SK-N-SH (cell line): ENCODE results near the gene MEGF6. TPM values are rescaled to one million over a fixed set of nuclear protein-coding genes. Genes with fewer than 3 reads are reported as not detected.

ENCODE experiments used
- CTCF ChIA-PET: fragments of 300-600, 350-600 bp; formaldehyde crosslinking; extraction: SDS; loops from one replicate; lab custom pipeline; 2021; lab: Yijun Ruan, JAX
- POLR2A ChIA-PET: fragments of 350-600 bp; sonication (Branson Sonifier 250); formaldehyde crosslinking; extraction: SDS; loops from one replicate; lab custom pipeline; 2020; ENCODE audit warnings: antibody characterized with exemption, inconsistent platforms; lab: Yijun Ruan, JAX
- DNase-seq: peaks from one replicate; pipeline ENCODE4 v3.0.0; 2012
- H2AFZ ChIP-seq: fragments of 200-600 bp; sonication (generic); 2 replicates; pipeline ENCODE4 v1.8.1; 2016; ENCODE audit warnings: antibody characterized with exemption, mild to moderate bottlenecking, low read depth
- H3F3A ChIP-seq: fragments of 200-600 bp; sonication (generic); replicated peaks from 2 replicates; pipeline ENCODE3; 2016; ENCODE audit warnings: antibody characterized with exemption, mild to moderate bottlenecking; ENCODE audit not compliant: insufficient read depth
- H3K27ac ChIP-seq, 2 experiments: fragments of 200-500 bp in 1 of 2; fragments of 200-600 bp in 1 of 2; sonication (Bioruptor generic) in 1 of 2; sonication (generic), shearing (Covaris generic) in 1 of 2; 2 replicates each; pipeline versions ENCODE4 v1.5.1 to v1.6.1; 2014 to 2016; ENCODE audit warnings: low read depth in 2 of 2, inconsistent platforms in 1 of 2, low read length in 1 of 2, mild to moderate bottlenecking in 1 of 2, mixed read lengths in 1 of 2
- H3K27me3 ChIP-seq: fragments of 200-600 bp; sonication (generic), shearing (Covaris generic); 2 replicates; pipeline ENCODE4 v1.6.1; 2016; ENCODE audit warnings: mixed run types; ENCODE audit not compliant: insufficient read depth
- H3K36me3 ChIP-seq, 2 experiments: fragments of 200-500 bp in 1 of 2; fragments of 200-600 bp in 1 of 2; sonication (Bioruptor generic) in 1 of 2; sonication (generic) in 1 of 2; replicated peaks in 1 of 2; 2 replicates each; pipeline versions ENCODE3 to v1.5.1; 2014 to 2016; ENCODE audit warnings: low read length in 1 of 2, mild to moderate bottlenecking in 1 of 2; ENCODE audit not compliant: insufficient read depth in 2 of 2, control insufficient read depth in 1 of 2
- H3K4me1 ChIP-seq, 2 experiments: fragments of 200-500 bp in 1 of 2; fragments of 200-600 bp in 1 of 2; sonication (Bioruptor generic) in 1 of 2; sonication (generic), shearing (Covaris generic) in 1 of 2; 2 replicates each; pipeline versions ENCODE4 v1.5.1 to v1.6.1; 2014 to 2016; ENCODE audit warnings: low read depth in 1 of 2, low read length in 1 of 2, mixed run types in 1 of 2; ENCODE audit not compliant: insufficient read depth in 2 of 2, control insufficient read depth in 1 of 2
- H3K4me2 ChIP-seq: fragments of 200-600 bp; sonication (generic), shearing (Covaris generic); 2 replicates; pipeline ENCODE4 v1.6.1; 2017; ENCODE audit warnings: mixed run types
- H3K4me3 ChIP-seq, 2 experiments: fragments of 200-500 bp in 1 of 2; fragments of 200-600 bp in 1 of 2; sonication (Bioruptor generic) in 1 of 2; sonication (generic), shearing (Covaris generic) in 1 of 2; 2 replicates each; pipeline versions ENCODE4 v1.5.1 to v1.8.1; 2014 to 2016; ENCODE audit warnings: low read depth in 2 of 2, inconsistent platforms in 1 of 2, low read length in 1 of 2, mild to moderate bottlenecking in 1 of 2, mixed read lengths in 1 of 2, moderate library complexity in 1 of 2
- H3K79me2 ChIP-seq: fragments of 200-600 bp; sonication (generic); 2 replicates; pipeline ENCODE4 v1.8.1; 2017; ENCODE audit warnings: mild to moderate bottlenecking; ENCODE audit not compliant: insufficient read depth
- H3K9ac ChIP-seq: fragments of 200-600 bp; sonication (generic); 2 replicates; pipeline ENCODE4 v1.6.1; 2017; ENCODE audit warnings: mixed run types
- H3K9me2 ChIP-seq: fragments of 200-600 bp; sonication (generic); 2 replicates; pipeline ENCODE4 v1.6.1; 2017; ENCODE audit warnings: mixed run types
- H3K9me3 ChIP-seq: fragments of 200-600 bp; sonication (generic); 2 replicates; pipeline ENCODE4 v1.6.1; 2017; ENCODE audit warnings: mixed run types, mild to moderate bottlenecking, moderate library complexity
- H4K20me1 ChIP-seq: fragments of 200-600 bp; sonication (generic); 2 replicates; pipeline ENCODE4 v1.6.1; 2017; ENCODE audit warnings: mild to moderate bottlenecking, mixed run types; ENCODE audit not compliant: insufficient read depth
- CHD2 ChIP-seq: fragments of 150-350 bp; IDR thresholded peaks from 2 replicates; pipeline ENCODE4 v1.6.1; 2018; ENCODE audit warnings: low read length; ENCODE audit not compliant: partially characterized antibody
- EP300 ChIP-seq, 2 experiments: IDR thresholded peaks; 2 replicates each; pipeline versions ENCODE4 v1.4.0 to v1.6.1; 2012; ENCODE audit warnings: borderline replicate concordance in 1 of 2, low read depth in 1 of 2, low read length in 1 of 2
- FOSL2 ChIP-seq: IDR thresholded peaks from 2 replicates; pipeline ENCODE4 v1.4.0; 2012; ENCODE audit warnings: low read depth, mild to moderate bottlenecking, moderate library complexity, borderline replicate concordance
- GABPA ChIP-seq: IDR thresholded peaks from 2 replicates; pipeline ENCODE4 v1.4.0; 2012; ENCODE audit warnings: low read depth, mild to moderate bottlenecking
- JUND ChIP-seq: IDR thresholded peaks from 2 replicates; pipeline ENCODE4 v1.4.0; 2012
- MEF2A ChIP-seq: IDR thresholded peaks from 2 replicates; pipeline ENCODE4 v1.4.0; 2012; ENCODE audit warnings: low read depth, borderline replicate concordance
- POLR2AphosphoS5 ChIP-seq: IDR thresholded peaks from 2 replicates; pipeline ENCODE4 v1.6.1; 2012; ENCODE audit warnings: low read depth, low read length
- RAD21 ChIP-seq: IDR thresholded peaks from 2 replicates; pipeline ENCODE4 v1.6.1; 2012; ENCODE audit warnings: mild to moderate bottlenecking, low read length
- RXRA ChIP-seq: IDR thresholded peaks from 2 replicates; pipeline ENCODE4 v1.4.0; 2012; ENCODE audit warnings: low read depth, mild to moderate bottlenecking, borderline replicate concordance
- SMC3 ChIP-seq: IDR thresholded peaks from 2 replicates; pipeline ENCODE4 v1.6.1; 2012; ENCODE audit warnings: low read depth, low read length, improper control_type of control experiment
- TAF1 ChIP-seq: IDR thresholded peaks from 2 replicates; pipeline ENCODE4 v1.6.1; 2012; ENCODE audit warnings: low read depth, mild to moderate bottlenecking, low read length, moderate library complexity, borderline replicate concordance
- TCF12 ChIP-seq: IDR thresholded peaks from 2 replicates; pipeline ENCODE4 v1.4.0; 2012
- WGBS: methylation state at CpG from one replicate; pipeline ENCODE4 v1.1.6; 2017; ENCODE audit warnings: low lambda C conversion rate; 5-methylcytosine and 5-hydroxymethylcytosine counted together
- polyA plus RNA-seq, 3 experiments: library from polyadenylated mRNA; depleted of rRNA; stranded (reverse); fragments of >200 nt; gene quantifications; 2 replicates each; pipeline ENCODE4 v1.2.3, GENCODE V29; 2012
- TF ChIP-seq, protein P1 (sequence below): IDR thresholded peaks from 2 replicates; pipeline ENCODE4 v1.6.1; 2012; ENCODE audit warnings: mild to moderate bottlenecking, low read depth, low read length, moderate library complexity
- TF ChIP-seq, protein P2 (sequence below): IDR thresholded peaks from 2 replicates; pipeline ENCODE4 v1.4.0; 2012; ENCODE audit warnings: low read depth

The MEGF6 gene
- polyA plus RNA-seq, 1 of the 3 experiments (the other 2 are of a cell fraction), result 7.6 TPM

DNA sequence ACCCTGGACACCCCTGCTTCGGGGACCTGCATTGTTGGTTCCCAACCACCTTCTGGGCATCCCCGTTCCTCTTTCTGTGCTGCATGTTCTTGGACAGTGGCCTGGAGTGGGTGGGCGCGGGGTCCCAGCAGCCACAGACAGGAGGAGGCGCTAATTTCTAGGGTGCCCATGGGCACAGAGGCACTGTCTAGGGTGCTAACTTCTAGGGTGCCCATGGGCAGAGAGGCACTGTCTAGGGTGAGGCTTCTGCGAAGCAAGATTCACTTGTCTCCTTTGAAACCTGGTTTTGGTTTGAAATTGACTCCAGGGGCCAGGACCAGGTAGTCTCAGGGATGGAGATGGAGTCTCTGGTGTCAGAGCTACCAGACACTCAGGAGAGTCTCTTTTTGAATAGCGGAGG, 815 bp upstream of the MEGF6 start (continued):
- TF ChIP-seq EP300 (IDR thresholded peaks at IDR 0.05; ENCODE audit: borderline replicate concordance in 1 of 2, low read depth in 1 of 2, low read length in 1 of 2), result no peak

DNA sequence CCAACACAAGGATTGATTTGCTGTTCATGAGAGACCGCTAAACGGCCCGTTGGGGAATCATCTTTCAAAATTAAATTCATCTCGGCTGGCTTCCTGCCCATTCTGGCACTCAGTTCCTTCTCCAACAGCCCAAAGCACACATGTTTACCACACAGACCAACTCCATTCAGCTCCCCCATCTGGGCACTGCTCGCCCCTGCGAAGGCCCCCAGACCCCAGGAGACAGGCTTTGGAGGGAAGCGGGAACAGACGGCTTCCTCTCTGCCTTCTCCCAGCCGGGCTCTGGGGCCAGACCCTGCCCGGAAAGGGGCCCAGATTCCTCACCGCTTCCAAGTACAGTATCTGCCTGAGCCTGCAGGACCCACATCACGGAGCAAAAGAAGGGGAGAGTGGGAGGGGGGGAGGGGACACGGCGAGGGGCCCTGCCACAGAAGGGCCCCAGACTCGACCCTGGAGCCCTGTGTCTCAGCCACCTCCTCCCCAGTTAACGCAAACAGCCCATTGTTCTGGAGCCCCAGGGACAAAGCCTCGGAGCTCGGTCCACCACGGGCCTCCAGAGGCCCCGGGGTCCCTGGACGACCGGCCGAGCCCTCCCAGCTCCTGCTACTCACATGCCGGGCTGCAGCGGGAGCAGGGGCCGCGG, 660 bp downstream of the MEGF6 start:
- WGBS, result 28% methylated on average over 10 of the region's 27 CpGs
- Histone ChIP-seq H3K4me3 (peak overlapping the region in 1 of 2 experiments; percentile 54; a peak in 2 of 4 replicates), H3K79me2 (no peaks in the 10 kb centered on the region), H3K27me3 (no peaks in the 10 kb centered on the region), H3K36me3 (no peaks in the 10 kb centered on the region), H3K4me1 (peaks cover 0 to 38% of the 10 kb centered on the region in 2 experiments; a peak in 2 of 4 replicates), H3K9me2 (no peaks in the 10 kb centered on the region), H2AFZ (no peak overlapping the region), H4K20me1 (no peaks in the 10 kb centered on the region), H3K9me3 (no peaks in the 10 kb centered on the region), H3K27ac (no peak overlapping the region), H3K4me2 (peak overlapping the region; percentile 74; the same call in 1 of the 2 replicates), H3F3A (no peaks in the 10 kb centered on the region), H3K9ac (no peak overlapping the region)
- DNase-seq, result peak; percentile 69
- CTCF ChIA-PET, result interaction anchor here (0.7 to 4.0 kb wide), 7 partner anchors 8 to 139 kb away, joined by 3 to 19 read pairs (median 3); no protein-coding TSS in a partner anchor
- POLR2A ChIA-PET, result no interaction called here
- TF ChIP-seq, protein P1, sequence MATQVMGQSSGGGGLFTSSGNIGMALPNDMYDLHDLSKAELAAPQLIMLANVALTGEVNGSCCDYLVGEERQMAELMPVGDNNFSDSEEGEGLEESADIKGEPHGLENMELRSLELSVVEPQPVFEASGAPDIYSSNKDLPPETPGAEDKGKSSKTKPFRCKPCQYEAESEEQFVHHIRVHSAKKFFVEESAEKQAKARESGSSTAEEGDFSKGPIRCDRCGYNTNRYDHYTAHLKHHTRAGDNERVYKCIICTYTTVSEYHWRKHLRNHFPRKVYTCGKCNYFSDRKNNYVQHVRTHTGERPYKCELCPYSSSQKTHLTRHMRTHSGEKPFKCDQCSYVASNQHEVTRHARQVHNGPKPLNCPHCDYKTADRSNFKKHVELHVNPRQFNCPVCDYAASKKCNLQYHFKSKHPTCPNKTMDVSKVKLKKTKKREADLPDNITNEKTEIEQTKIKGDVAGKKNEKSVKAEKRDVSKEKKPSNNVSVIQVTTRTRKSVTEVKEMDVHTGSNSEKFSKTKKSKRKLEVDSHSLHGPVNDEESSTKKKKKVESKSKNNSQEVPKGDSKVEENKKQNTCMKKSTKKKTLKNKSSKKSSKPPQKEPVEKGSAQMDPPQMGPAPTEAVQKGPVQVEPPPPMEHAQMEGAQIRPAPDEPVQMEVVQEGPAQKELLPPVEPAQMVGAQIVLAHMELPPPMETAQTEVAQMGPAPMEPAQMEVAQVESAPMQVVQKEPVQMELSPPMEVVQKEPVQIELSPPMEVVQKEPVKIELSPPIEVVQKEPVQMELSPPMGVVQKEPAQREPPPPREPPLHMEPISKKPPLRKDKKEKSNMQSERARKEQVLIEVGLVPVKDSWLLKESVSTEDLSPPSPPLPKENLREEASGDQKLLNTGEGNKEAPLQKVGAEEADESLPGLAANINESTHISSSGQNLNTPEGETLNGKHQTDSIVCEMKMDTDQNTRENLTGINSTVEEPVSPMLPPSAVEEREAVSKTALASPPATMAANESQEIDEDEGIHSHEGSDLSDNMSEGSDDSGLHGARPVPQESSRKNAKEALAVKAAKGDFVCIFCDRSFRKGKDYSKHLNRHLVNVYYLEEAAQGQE, result no peak
- no peak for TF ChIP-seq JUND
- no peak for TF ChIP-seq GABPA
- TF ChIP-seq, protein P2, sequence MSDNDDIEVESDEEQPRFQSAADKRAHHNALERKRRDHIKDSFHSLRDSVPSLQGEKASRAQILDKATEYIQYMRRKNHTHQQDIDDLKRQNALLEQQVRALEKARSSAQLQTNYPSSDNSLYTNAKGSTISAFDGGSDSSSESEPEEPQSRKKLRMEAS, result no peak
- TF ChIP-seq FOSL2, result no peak
- TF ChIP-seq RAD21, result no peak
- TF ChIP-seq TCF12, result no peak
- TF ChIP-seq POLR2AphosphoS5, result no peak
- TF ChIP-seq TAF1, result no peak
- no peak for TF ChIP-seq SMC3
- no peak for TF ChIP-seq RXRA
- TF ChIP-seq CHD2, result no peak
- no peak for TF ChIP-seq MEF2A
- TF ChIP-seq, all 33 proteins: peak for 0
